Activated T-helper 1 cell treated with Interleukin-2 at 50 U/mL for 16 hours (primary cell): Measurements from ENCODE around the gene VIM.
"Not testable (repeated sequence)": the region's sequence is repeated elsewhere in the genome, so short reads cannot be mapped to it uniquely, and the experiment has no call there.

Experiments used
- DNase-seq: peaks from one replicate; pipeline ENCODE4 v3.0.0-alpha.2; 2020; ENCODE audit warnings: low read depth

The VIM gene

DNA sequence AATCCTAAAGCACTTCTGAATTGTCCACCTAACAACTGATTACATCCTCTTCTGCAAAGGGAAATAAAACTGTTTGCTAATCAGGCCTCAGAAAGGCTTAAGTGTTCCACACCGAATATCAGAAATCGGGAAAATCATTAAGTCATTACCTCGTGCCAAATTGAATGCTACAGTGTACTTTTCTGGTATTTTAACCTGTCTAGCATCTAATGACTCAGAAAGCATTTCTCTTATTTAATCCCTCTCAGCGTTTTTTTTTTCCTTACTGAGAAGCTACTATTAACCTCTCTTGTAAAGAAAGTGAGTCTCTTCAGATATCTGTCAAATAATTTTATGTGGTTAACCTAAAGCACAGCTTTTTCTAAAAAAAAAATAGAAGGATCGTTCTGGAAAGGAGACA is 28.6 kb downstream of the VIM start:
- no peak for DNase-seq

GRCh38 chr10:17257466-17258321 is 29.7 kb downstream of the VIM start:
- DNase-seq, result peak; percentile 21

- no peak for DNase-seq
These were observed 34.5 kb downstream of the VIM start for GRCh38 chr10:17262502-17262901.

DNA sequence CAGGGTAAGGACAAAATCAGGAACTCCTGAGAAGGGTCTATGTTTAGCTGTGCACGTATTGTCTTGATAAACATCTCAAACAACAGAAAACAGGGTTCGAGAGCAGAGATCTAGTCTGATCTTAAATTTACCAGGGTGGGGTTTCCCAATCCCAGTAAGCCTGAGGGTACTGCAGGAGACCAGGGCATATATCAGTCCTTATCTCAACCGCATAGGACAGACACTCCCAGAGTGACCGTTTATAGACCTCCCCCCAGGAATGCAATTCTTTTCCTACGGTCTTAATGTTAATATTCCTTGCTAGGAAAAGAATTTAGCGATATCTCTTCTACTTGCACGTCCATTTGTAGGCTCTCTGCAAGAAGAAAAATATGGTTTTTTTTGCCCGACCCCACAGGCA is 35.5 kb downstream of the VIM start:
- no peak for DNase-seq

- DNase-seq, result no peak
These were observed 37.4 kb downstream of the VIM start for GRCh38 chr10:17265468-17265867.

- not testable (repeated sequence) for DNase-seq
These were observed 38.5 kb downstream of the VIM start for GRCh38 chr10:17266549-17266948.

DNA sequence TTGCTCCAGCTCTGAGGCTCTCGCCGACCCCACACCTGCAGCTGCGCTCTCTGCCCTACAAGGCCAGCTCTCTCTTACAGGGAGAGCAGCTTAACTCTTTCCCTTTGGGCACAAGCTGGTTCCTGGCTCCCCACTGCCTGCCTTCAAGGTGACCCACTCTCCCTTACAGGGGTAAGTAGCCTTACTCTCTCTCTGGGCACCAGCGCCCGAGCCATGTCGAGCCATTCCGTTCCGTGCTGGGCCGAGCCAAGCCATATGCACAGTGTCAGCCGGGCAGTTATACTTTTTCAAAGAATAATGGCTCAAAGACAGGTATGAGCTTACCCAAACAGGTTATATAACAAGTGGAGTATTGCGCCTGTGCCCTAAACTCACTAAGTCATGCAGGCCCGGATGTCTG is 44.6 kb downstream of the VIM start:
- no peak for DNase-seq

DNA sequence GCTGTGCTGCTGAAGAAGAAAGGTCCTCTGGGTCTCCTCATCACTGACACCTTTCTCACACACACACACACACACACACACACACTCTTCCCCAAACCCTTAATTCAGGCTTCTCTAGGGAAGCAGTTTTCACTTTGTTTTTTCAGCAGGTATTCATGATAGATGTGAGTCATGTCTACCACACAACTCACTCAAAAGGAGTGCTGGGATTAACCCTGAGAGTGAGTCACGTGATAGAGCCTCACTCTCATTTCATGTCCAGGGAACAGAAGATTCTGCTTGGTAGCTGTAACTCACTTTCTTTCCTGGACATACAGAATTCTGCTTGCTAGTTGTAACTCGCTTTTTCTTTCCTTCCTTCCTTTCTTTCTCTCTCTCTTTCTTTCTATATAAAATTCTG is 45.4 kb downstream of the VIM start:
- no peak for DNase-seq

DNA sequence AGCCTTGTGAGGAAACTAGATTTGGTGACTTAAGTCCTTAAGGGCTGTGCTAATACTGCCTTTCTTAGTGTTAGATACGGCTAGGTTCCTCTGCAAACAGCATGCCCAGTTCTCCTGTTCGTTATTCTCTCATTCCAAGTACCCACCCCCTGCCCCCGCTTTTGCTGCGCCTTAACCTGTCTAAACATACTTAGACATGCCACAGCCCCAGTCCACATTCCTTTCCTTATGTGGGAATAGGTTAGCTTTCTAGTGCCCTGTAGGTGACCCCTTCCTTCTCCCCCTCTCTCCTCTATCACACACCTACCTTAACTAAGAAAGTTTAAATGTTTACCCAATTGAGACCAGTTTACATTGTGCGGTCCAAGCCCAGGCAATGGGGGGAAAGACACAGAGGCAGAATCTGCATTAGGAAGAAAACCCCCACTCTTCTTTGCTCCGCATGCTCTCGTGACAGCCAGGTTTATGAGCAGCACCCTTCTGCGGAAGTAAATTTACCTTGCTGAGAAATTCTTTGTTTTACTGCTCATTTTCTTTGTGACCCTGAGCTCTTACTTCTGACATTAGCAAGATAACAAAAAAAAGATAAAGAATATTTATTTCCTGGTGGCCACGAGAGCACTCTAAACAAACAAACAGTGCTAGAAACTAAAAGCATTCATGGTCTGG is 48.8 kb downstream of the VIM start:
- DNase-seq, result no peak

DNA sequence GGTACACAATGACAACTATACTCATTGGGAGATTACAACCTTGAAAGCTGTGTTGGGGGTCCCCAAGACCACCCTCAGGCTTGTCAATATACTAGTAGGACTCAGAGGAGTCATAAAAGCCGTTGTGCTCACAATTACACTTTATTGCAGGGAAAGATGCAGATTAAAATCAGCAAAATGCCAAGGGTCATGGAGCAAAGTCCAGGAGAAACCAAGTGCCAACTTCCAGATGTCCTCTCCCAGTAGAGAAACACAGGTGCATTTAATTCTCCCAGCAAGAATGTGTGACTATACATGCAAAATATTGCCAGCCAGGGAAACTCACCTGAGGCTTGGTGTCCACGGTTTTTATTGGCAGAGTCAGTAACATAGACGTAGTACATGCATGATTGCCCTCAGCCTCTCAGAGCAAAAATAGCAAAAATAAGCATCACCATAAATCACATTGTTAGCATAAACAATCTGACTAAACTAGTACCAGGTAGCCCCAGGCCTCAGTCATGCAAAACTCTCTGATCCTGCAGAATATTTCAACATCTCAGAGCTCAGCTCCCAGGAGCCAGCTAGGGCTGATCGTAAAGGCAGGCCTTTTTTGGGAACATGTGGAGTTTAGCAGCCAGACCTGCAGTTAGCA is 50.7 kb downstream of the VIM start:
- DNase-seq, result no peak

- DNase-seq, result no peak
These were observed 54.3 kb downstream of the VIM start for GRCh38 chr10:17282311-17282710.

- no peak for DNase-seq
These were observed 58.8 kb downstream of the VIM start for GRCh38 chr10:17286562-17287550.
